Stimulated activated CD4-positive, alpha-beta T cell treated with anti-CD3 and anti-CD28 coated beads, Interleukin-4, amount 100 ng/mL, for 4 hours (primary cell): ENCODE measurements around the gene MATR3.
"Not testable (repeated sequence)": the region's sequence is repeated elsewhere in the genome, so short reads cannot be mapped to it uniquely, and the experiment has no call there.

ENCODE experiments used
- DNase-seq, 2 experiments: peaks; one replicate each; pipeline ENCODE4 v3.0.0-alpha.2; 2020

The MATR3 gene

GRCh38 chr5:139297439-139298133 lies 4.0 kb downstream of the MATR3 start:
- no peak for DNase-seq

GRCh38 chr5:139298242-139298641 lies 4.7 kb downstream of the MATR3 start:
- DNase-seq = no peak

- no peak for DNase-seq
Measured at GRCh38 chr5:139299486-139299885, 5.9 kb downstream of the MATR3 start.

- no peak for DNase-seq
Measured at GRCh38 chr5:139301808-139302499, 8.4 kb downstream of the MATR3 start.

- DNase-seq = no peak
Measured at GRCh38 chr5:139304391-139305324, 11.1 kb downstream of the MATR3 start.

GRCh38 chr5:139306197-139306596 lies 12.7 kb downstream of the MATR3 start:
- no peak for DNase-seq

GRCh38 chr5:139306628-139307379 lies 13.3 kb downstream of the MATR3 start:
- no peak for DNase-seq

GRCh38 chr5:139308797-139309196 lies 15.3 kb downstream of the MATR3 start:
- DNase-seq = no peak

- DNase-seq = not testable (repeated sequence)
Measured at GRCh38 chr5:139310715-139311186, 17.2 kb downstream of the MATR3 start.

GRCh38 chr5:139312075-139312474 lies 18.5 kb downstream of the MATR3 start:
- no peak for DNase-seq

- DNase-seq = no peak
Measured at GRCh38 chr5:139314276-139314675, 20.7 kb downstream of the MATR3 start.

GRCh38 chr5:139315056-139315615 lies 21.6 kb downstream of the MATR3 start:
- no peak for DNase-seq

GRCh38 chr5:139335811-139336210 lies 42.3 kb downstream of the MATR3 start:
- no peak for DNase-seq

GRCh38 chr5:139340051-139340450 lies 46.5 kb downstream of the MATR3 start:
- DNase-seq = no peak

GRCh38 chr5:139341187-139341688 lies 47.7 kb downstream of the MATR3 start:
- no peak for DNase-seq

- DNase-seq = peak; percentile 94 to 97
Measured at GRCh38 chr5:139341689-139342422, 48.3 kb downstream of the MATR3 start, which contains the start of gene PAIP2. Gene PAIP2, plus strand, starts transcription at chr5:139341854. Its CDS starts 21,931 bp downstream, at chr5:139363785.

GRCh38 chr5:139342423-139342723 lies 48.8 kb downstream of the MATR3 start:
- DNase-seq = peak in 1 of 2 experiments; percentile 73

GRCh38 chr5:139343476-139343875 lies 49.9 kb downstream of the MATR3 start:
- no peak for DNase-seq

- DNase-seq = no peak
Measured at GRCh38 chr5:139344177-139344576, 50.6 kb downstream of the MATR3 start.

GRCh38 chr5:139345442-139345841 lies 51.9 kb downstream of the MATR3 start:
- DNase-seq = not testable (repeated sequence)

GRCh38 chr5:139347863-139348262 lies 54.3 kb downstream of the MATR3 start:
- DNase-seq = not testable (repeated sequence)
